HEK293T (cell line): Measurements from ENCODE around the gene CDK5.

Source experiments
- ARNT ChIP-seq: fragments of 450-650 bp; IDR thresholded peaks from 2 replicates; pipeline ENCODE4 v1.6.1; 2017; ENCODE audit warnings: mild to moderate bottlenecking
- BHLHE40 ChIP-seq: fragments of 450-650 bp; IDR thresholded peaks from 2 replicates; pipeline ENCODE4 v1.6.1; 2016; ENCODE audit warnings: mild to moderate bottlenecking, moderate library complexity, borderline replicate concordance
- L3MBTL2 ChIP-seq: fragments of 450-650 bp; conservative IDR thresholded peaks from 2 replicates; pipeline ENCODE4 v1.6.1; 2016; ENCODE audit warnings: mild to moderate bottlenecking
- SUZ12 ChIP-seq: fragments of 450-650 bp; IDR thresholded peaks from 2 replicates; pipeline ENCODE4 v1.6.1; 2016; ENCODE audit warnings: mild to moderate bottlenecking

DNA sequence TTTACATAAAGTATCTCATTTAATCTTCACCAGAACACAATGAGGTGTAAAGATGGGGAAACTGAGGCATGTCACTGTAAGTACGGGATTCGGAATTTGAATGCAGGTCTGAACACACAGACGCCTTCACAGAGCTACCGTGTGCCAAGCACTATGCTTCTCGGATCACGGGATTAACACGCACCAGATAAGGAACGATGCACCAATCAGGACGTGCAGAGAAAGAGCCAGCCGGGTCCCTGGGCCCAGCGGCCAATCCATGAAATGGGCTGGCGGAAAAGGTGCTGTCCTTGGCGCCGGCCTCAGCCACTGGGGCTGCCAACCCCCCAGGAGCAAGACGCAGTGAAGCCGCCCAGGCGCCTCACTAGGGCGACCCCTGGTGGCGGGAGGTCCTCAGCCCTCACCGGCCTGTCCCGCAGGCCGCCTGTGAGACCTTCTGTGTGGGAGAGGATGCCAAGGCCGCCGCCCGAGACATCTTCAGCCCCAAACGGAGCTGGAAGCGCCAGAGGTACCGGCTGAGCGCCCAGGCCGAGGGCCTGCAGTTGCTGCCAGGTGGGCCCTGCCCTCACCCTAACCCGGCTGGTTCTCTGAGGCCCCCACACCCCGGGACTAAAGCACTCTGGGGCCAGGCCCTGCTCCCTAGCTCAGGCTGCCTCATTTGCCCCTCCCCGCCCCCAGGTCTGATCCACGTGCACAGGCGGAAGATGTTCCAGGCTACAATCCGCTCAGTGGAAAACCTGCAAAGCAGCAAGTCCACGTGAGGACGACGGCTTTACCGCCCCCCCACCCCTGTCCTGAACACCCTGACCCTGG, 49.0 kb downstream of the CDK5 start:
- TF ChIP-seq BHLHE40 (no peak), SUZ12 (no peak), L3MBTL2 (no peak), ARNT (no peak)
